HG03045 (cell line): Measurements from ENCODE around the gene FRMD4A.
"Not testable (repeated sequence)": the region's sequence is repeated elsewhere in the genome, so short reads cannot be mapped to it uniquely, and the experiment has no call there.

Experiments
- ATAC-seq: cut with Tn5 transposase; IDR thresholded peaks from one replicate; pipeline ENCODE4 v1.9.1; 2021; ENCODE audit warnings: mild to moderate bottlenecking, moderate library complexity; ENCODE audit not compliant: unreplicated experiment

The FRMD4A gene

GRCh38 chr10:13865758-13866491, 464.8 kb downstream of the FRMD4A start:
- no peak for ATAC-seq

- not testable (repeated sequence) for ATAC-seq
These were observed 465.5 kb downstream of the FRMD4A start for GRCh38 chr10:13865220-13865619.

DNA sequence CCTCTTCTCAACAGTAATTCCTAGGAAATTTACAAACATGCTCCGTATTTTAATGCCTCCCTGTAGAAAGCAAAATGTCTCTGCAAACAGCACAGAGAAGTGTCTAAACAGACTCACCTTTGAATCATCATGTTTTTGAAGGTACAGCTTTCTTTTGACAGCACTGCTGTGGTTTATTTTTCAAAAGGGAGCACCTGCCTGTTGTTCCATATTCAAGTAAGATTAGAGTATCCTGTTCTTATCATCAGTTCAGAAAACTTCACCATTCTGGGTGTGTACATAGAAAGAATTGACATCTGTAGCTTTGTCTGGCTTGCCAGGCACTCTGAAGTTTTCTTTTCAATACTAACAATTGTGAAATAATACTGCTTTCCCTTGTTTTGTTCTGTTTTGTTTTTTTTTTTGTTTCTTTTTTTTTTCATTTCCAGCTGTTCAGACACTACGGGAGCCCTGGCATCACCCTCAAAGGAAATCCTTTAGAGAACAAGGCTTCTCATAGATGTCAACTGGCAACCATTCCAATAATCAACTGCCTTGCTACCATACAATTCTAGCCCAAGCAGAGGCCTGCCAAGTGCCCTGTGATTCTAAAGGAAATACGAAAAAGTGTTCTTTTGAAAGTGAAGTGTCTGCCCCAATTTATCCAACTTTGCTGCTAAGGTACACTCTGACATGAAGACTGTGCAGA, 468.0 kb downstream of the FRMD4A start:
- no peak for ATAC-seq

- ATAC-seq, result no peak
These were observed 469.8 kb downstream of the FRMD4A start for GRCh38 chr10:13860886-13861285.

DNA sequence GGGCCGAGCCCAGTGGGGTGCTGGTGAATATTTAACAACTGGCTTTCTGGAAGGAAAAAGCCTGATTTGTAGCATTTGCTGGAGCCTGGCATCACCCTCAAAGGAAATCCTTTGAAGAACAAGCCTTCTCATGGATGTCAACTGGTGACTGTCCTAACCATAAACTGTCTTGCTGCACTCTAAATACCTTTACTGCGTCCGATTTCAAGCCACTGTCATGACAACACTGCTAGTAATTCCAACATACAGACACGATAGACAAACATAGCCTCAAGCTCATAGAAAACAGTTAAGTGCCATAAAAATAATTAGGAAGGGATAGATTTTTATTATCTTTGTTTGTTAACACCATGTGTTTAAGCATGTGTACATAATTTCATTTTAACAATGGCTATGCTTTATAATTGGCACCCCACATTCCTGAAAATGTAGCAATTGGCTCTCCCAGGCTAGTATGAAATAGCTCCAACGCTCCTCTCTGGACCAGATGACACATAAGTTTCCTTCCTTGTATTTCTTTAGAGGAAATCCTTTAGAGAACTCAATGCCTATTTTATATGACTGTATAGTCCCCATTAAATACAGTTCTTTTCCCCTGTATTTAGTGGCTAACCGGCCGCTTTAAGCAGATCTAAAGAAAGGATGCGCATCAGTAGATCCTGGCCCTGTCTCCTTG, 470.6 kb downstream of the FRMD4A start:
- no peak for ATAC-seq

DNA sequence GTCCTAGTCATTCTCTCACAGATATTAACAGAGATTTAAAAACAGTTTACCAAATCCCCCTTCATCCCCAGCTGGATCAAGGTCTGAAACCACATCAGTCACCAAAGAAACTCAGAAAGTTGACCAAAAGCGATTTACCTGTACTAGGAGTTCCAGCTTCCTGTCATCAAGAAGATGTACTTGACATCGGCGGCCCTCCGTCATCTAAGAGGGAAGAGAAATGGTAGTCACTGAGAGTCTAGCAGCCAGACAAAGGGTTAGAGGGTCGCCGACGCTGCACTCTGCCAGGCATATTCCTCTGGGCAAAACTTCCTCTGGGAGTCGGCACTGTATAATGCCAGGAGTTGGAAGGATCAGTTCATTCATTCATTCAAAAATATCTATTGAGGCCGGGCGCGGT, 472.0 kb downstream of the FRMD4A start:
- no peak for ATAC-seq

DNA sequence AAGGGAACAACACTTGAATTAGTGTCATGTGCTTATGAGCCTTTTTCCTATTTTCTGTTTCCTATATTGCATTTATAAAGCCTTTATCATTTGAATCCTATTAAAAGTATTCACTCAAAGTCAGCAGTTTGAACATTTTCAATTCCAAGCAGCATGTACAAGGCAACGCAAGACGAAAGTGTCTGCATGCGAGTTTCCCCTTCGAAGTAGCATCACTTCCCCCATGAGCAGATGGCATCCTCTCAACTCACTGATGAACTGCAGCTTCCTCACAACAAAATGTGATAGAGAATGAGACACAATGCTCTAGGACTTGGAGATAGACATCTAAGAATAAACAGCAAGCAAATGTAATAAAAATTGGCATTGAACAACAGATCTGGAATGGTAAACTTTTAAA, 473.3 kb downstream of the FRMD4A start:
- ATAC-seq, result no peak

- ATAC-seq, result no peak
These were observed 476.9 kb downstream of the FRMD4A start for GRCh38 chr10:13853854-13854253.

DNA sequence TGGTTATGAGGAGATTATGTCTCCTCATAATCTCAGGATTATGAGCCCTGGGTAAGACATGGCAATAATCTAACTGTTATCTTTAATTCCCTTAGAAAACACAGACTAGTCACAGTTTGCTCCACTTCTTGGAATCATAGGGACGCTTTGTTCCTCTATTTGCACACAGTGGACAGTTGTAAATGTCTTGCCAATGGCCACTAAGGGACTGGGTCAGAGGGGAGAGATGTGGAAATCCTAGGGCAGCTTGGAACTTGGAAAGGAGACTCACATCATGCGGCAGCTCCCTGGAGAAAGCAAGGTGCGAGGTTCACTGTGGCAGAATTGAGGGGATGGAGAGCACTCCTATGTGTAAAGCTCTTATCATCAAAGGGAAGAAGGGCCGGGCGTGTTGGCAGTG, 477.9 kb downstream of the FRMD4A start:
- no peak for ATAC-seq

DNA sequence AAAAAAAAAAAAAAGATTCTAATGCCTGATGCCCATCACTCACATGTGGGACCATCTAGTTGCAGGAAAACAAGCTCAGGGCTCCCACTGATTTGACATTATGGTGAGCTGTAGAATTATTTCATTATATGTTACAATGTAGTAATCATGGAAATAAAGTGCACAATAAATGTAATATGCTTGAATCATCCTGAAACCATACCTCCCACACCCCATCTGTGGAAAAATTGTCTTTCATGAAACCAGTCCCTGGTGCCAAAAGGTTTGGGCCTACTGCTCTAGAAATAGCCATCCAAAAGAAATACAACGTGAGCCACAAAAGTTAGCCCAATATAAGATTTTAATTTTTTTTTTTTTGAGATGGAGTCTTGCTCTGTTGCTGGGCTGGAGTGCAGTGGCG, 478.8 kb downstream of the FRMD4A start:
- ATAC-seq, result no peak

DNA sequence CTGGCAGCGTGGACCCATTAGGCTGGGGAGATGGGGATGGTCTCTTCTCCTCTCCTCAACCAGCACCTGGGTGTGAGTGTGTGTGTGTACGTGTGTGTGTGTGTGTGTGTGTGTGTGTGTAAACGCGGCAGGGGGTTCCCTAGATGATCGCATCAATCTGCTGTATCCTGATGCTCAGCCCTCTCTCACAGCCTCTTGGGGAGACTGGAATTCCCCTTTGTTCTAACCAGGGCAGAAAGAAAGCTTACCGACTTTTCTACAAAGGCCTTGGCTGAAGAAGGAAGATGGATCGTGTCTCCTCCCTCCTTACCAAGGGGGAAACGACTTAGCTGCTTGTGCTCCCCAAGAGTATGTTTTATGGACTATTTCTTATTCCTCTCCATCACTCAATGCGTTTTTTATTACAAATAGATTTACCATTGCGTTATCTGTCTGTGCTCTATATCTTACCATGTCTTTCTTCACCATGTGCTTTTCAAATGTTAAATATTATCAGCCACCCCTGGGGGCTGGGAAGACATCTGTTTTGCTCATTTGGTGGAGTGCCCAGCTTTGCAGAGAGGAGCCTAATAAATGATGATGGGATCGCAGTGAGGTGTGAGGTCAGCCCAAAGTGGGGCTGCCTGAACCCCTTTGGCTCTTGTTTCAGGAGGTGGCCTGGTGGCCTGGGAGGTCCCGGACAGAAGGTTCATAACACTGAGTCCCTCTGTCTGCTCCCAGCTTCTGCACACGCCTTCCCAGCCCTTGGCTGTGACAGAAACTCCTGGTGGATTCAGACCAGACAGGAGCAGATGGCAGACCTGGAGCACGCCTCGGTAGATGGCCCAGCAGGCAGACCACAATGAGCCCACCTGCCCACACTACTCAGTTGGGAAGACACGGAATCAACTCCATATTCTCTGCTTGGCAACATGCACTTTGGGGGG, 481.9 kb downstream of the FRMD4A start:
- no peak for ATAC-seq

DNA sequence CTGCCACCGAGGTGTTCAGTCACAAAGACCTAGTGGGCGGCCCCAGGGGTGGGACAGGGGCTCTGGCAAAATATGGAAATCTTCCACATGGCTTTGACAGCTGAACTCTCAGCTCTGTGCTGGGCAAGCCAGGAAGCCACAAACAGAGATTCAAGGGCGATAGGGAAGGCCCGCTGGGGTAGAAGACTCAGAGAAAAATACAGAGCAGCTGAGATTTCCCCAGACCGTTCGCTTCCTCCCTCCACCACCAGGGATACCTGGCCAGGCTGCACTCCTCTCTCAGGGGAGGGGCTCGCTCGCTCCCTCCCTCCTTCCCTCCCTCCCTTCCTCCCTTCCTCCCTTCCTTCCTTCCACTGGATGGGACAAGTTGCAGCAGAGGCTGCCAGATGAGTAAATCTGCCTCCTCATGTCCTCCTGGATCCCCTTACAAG, 483.5 kb downstream of the FRMD4A start:
- ATAC-seq, result no peak

GRCh38 chr10:13845897-13846296, 484.8 kb downstream of the FRMD4A start:
- no peak for ATAC-seq

DNA sequence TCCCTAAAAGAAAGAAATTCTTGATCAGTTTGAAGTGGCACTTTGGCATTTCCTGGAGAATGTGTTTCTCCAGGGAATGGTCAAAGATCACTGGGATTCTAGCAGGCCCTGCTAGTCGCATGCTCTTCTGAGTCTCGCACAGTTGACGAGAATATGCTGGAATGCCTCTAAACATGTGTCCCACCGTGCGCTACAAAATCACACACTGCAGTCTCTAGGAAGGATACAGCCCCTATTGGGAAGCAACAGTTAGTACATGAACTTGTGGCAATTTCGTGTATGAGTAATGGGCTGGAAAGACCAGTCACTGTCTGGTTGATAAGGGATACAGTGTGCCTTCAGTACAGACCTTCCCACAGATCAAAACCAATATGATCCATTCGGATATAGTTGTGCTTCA, 486.1 kb downstream of the FRMD4A start:
- no peak for ATAC-seq

- no peak for ATAC-seq
These were observed 488.6 kb downstream of the FRMD4A start for GRCh38 chr10:13842117-13842516.

DNA sequence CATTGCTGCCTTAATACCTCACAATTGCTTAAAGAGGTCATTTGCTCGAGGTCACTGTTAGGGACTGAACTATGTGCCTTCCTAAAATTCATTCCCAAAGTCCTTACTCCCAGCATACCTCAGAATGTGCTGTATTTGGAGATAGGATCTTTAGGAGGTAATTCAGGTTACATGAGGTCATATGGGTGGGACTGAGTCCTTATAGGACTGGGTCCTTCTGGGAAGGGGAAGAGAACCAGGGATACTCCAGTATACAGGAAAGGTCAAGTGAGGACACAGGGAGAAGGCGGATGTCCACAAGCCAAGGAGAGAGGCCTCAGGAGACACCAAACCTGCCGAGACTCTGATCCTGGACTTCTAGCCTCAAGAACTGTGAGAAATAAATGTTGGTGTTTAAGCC, 490.7 kb downstream of the FRMD4A start:
- ATAC-seq, result no peak

- ATAC-seq, result no peak
These were observed 491.2 kb downstream of the FRMD4A start for GRCh38 chr10:13839430-13839990.

GRCh38 chr10:13839030-13839429, 491.7 kb downstream of the FRMD4A start:
- ATAC-seq, result no peak

DNA sequence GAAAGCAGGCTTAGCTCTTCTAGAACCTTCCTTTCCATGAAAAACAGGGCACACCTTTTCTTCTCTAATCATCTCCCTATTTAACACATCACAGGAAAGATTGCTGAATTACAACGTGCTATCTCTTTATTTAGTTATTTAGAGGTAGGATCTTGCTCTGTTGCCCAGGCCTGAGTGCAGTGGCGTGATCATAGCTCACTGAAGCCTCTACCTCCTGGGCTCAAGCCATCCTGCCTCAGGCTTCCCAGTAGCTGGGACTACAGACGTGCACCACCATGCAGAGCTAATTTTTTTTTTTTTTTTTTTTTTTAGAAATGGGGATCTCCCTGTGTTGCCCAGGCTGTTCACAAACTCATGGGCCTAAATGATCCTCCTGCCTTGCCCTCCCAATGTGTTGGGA, 492.8 kb downstream of the FRMD4A start:
- ATAC-seq, result no peak

GRCh38 chr10:13834581-13835286, 496.0 kb downstream of the FRMD4A start:
- no peak for ATAC-seq
